SH-SY5Y (cell line): ENCODE data around the gene SETD9.

Experiments
- GATA2 ChIP-seq: IDR thresholded peaks from 2 replicates; pipeline ENCODE4 v1.6.1; 2011; ENCODE audit warnings: mild to moderate bottlenecking, low read depth, low read length
- GATA3 ChIP-seq: IDR thresholded peaks from 2 replicates; pipeline ENCODE4 v1.6.1; 2011; ENCODE audit warnings: low read depth, mild to moderate bottlenecking, low read length, moderate library complexity

- TF ChIP-seq GATA2 (no peak), GATA3 (no peak)
These were observed 478 bp upstream of the SETD9 start for GRCh38 chr5:56908942-56909293.
